NT2/D1 (cell line): ENCODE data around the gene ZC3H13.

ENCODE experiments used
- YY1 ChIP-seq: IDR thresholded peaks from 2 replicates; pipeline ENCODE4 v1.6.1; 2011; ENCODE audit not compliant: insufficient read length, insufficient read depth
- ZNF274 ChIP-seq: IDR thresholded peaks from 2 replicates; pipeline ENCODE4 v1.6.1; 2011; ENCODE audit warnings: mild to moderate bottlenecking, low read depth, low read length

DNA sequence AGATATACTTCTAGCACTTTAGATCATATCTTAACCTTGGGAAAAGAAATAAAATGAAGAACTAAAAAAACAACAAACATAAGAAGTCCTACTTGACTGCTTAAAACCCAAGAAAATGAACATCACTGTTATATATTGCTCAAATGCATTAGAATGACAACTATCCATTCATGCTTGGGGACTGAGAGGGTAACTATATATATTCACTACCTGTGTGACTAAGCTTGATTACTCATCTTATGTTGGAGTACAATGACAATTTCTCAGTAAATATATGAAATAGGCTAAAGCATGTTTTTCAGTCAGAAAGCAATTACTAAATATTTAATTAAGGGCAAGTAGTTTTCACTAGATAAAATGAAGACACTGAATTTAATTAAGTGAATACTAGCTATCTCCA is 40.1 kb downstream of the ZC3H13 start:
- TF ChIP-seq ZNF274 (no peak), YY1 (no peak)
